ENCODE data around the gene ZMYND10.

Gene ZMYND10

GRCh38 chr3:50322386-50323091, 23.0 kb downstream of the ZMYND10 start, which contains the start of gene HYAL2:
Gene HYAL2 (minus strand): TSS chr3:50322745. CDS start chr3:50320489, 2,256 bp downstream.
- TF ChIP-seq CTCF (conservative IDR thresholded peaks at IDR 0.05; ENCODE audit: control insufficient read depth, insufficient read depth, low read depth, low read length): no peak
- H3K4me3 ChIP-seq (ENCODE audit: control insufficient read depth, low read depth, low read length): peak within 1 kb of the TSS; percentile 84

GRCh38 chr3:50322115-50322385, 23.5 kb downstream of the ZMYND10 start:
- no peak for DNase-seq (ENCODE audit: low read depth)
- peak overlapping the region; percentile 84 for H3K4me3 ChIP-seq (ENCODE audit: control insufficient read depth, low read depth, low read length)
- no peak for TF ChIP-seq CTCF (conservative IDR thresholded peaks at IDR 0.05; ENCODE audit: control insufficient read depth, insufficient read depth, low read depth, low read length)

More at GRCh38 chr3:50322386-50323091, 23.0 kb downstream of the ZMYND10 start, which contains the start of gene HYAL2:
- DNase-seq (ENCODE audit: low read depth): no peak

DNA sequence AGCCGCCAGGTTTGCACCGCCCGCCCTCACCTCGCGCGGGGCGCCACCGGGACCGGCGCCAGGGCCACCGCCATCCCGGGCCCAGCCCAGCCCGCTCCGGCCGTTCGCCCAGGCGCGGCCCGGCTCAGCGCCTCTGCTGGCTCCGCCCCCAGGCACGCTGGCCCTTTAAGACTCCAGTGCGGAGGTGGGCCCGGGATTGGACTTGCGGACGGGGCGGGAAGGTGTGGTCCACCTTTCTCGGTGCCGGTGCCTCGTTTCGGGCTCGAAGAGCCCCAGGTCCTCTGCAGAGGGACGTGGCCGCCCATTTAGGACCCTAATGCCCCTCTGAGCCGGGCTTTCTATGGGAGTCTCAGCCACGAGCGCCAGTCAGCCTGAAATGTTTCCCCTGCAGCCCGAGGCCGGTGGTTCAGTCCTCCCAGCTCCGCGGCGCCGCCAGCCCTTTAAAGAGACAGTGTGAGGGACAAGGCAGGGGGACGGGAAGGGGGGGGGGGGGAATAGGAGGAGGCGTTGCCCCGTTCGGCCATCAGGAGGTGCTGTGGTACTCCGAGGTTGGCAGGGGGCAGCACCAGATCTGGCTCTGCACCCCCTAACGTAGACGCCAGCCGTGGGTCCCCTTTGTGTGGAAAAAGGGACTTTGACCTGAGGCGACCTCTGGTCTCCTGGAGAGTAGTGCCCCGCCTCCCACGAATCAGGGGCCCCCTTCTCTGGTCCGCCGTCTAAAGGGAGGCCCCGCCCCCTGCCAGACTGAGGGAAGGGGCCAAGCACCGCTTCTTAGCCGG, 24.0 kb downstream of the ZMYND10 start:
- H3K4me3 ChIP-seq (ENCODE audit: control insufficient read depth, low read depth, low read length): peak overlapping the region; percentile 84
- TF ChIP-seq CTCF (conservative IDR thresholded peaks at IDR 0.05; ENCODE audit: control insufficient read depth, insufficient read depth, low read depth, low read length): peak; percentile 44
- DNase-seq (ENCODE audit: low read depth): peak; percentile 79

DNA sequence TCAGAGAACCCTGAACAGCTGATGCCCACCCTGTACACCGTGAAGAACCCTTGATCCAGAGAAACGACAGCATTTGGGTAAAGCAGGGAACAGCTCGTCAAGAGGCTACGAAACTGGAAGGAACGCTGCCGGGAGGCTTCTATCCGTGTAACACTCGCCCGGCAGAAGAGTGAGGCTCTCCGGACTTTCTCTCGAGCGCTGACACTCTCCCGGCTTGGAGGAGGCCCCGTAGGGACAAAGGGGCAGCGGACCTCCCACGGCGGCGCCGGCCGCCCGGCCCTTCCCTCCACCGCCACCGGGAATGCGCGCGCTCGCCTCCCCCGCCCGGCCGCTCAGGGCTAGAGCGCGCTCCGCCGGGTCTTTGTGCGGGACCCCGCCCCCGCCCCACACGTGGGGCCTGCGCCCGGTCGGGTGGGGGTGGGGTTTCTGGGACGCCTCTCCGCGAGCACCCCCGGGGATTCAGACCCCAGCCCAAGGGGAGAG, 24.6 kb downstream of the ZMYND10 start:
- DNase-seq (ENCODE audit: low read depth): peak; percentile 44
- TF ChIP-seq CTCF (conservative IDR thresholded peaks at IDR 0.05; ENCODE audit: control insufficient read depth, insufficient read depth, low read depth, low read length): no peak
- peak overlapping the region; percentile 84 for H3K4me3 ChIP-seq (ENCODE audit: control insufficient read depth, low read depth, low read length)

- TF ChIP-seq CTCF (conservative IDR thresholded peaks at IDR 0.05; ENCODE audit: control insufficient read depth, insufficient read depth, low read depth, low read length): no peak
- DNase-seq (ENCODE audit: low read depth): no peak
- H3K4me3 ChIP-seq (ENCODE audit: control insufficient read depth, low read depth, low read length): peak overlapping the region; percentile 84
Observed at GRCh38 chr3:50319894-50320625, 25.5 kb downstream of the ZMYND10 start.

GRCh38 chr3:50319181-50319893, 26.2 kb downstream of the ZMYND10 start:
- DNase-seq (ENCODE audit: low read depth): no peak
- H3K4me3 ChIP-seq (ENCODE audit: control insufficient read depth, low read depth, low read length): no peak overlapping the region
- TF ChIP-seq CTCF (conservative IDR thresholded peaks at IDR 0.05; ENCODE audit: control insufficient read depth, insufficient read depth, low read depth, low read length): no peak
